SKM-1 treated with dmso at 0.1 percent for 144 hours (cell line): ENCODE data around the gene SH3PXD2B.
"Not testable (repeated sequence)": the region's sequence is repeated elsewhere in the genome, so short reads cannot be mapped to it uniquely, and the experiment has no call there.

Experiments
- DNase-seq: peaks from one replicate; lab custom pipeline; 2025; ENCODE audit not compliant: unreplicated experiment; lab: John Stamatoyannopoulos, UW

The SH3PXD2B gene

DNA sequence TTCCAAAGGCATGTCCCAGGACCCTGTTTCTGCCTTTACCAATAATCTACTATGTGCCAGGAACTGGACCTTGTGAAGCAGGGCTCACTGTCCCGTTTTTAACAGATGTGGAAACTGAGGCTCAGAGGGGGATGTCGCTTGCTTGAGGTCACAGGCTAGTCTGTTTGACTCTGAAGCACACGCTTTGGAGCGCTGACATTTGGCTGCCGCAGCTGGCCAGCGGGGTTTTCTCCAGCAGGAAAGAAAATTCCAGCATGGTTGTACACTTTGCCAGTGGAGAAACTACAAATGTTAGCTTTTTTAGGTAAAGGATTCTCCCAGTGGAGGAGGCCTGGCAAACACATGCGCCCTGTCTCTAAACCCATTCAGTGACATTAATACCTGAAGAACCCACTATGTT lies 50.5 kb downstream of the SH3PXD2B start:
- DNase-seq: no peak

DNA sequence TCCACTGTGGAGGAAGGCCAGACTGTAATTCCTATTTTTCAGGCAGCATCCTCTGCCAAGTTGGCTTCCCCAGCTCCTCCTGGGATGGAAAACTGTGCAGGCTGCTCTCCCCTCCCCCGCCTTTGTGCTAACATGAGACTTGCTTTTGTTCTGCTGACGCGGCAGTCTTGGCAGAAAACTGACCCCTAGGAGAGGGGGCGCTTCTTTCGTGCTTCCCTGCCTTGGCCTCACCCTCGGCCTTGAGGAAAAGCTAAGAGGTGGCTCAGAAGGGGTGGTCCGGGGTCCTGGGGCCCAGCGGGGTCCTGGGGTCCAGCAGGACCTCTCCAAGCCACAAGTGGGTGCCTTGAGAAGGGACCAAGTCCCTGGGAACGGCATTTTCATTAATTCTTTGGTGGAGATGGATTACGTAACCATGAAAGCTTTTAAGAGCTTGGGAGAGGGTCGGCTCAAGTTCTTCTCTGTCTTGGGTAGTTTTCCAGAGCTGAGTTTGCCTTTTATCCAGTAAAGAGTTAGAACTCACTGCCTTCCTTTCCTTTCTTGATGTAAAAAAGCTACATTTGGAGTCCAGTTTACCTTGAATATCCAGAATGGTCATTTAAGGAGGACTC lies 51.0 kb downstream of the SH3PXD2B start:
- DNase-seq: no peak

DNA sequence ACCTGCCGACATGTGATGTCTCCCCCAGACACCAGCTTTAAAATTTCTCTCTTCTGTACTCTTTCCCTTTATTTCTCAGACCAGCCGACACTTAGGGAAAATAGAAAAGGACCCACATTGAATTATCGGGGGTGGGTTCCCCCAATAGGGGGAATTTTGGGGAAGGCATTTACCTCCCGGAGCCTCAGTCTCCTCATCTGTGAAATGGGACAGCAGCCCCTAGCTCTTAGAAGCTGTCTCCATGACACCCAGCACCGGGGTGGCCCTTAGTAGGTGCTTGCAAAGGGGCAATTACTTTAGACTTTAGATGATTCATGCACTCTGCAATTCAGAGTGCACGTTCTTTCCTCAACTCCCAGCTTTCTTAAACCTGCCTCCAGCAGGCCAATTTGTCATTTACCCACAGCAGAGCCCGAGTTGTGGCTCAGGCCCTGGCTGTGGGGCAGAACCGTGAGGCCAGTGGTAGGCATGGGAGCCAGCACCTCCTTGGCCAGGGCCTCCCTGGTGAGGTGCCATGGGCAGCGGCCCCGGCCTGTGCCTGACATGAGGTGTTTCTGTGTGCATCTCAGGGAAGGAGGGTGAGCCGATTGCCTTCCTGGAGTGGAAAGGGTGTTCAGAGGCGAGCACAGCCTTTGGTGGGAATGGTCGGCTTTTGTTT lies 51.7 kb downstream of the SH3PXD2B start:
- DNase-seq: no peak

DNA sequence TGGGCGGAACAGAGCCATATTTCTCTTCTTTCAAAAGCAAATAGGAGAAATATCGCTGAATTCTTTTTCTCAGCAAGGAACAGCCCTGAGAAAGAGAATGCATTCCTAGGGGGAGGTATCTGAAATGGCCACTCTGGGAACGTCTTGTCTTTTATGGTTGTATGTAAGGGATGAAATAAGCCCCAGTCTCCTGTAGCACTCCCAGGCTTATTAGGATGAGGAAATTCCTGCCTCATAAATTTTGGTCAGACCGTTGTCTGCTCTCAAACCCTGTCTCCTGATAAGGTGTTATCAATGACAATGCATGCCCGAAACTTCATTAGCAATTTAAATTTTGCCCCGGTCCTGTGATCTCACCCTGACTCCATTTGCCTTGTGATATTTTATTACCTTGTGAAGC lies 52.3 kb downstream of the SH3PXD2B start:
- not testable (repeated sequence) for DNase-seq

DNA sequence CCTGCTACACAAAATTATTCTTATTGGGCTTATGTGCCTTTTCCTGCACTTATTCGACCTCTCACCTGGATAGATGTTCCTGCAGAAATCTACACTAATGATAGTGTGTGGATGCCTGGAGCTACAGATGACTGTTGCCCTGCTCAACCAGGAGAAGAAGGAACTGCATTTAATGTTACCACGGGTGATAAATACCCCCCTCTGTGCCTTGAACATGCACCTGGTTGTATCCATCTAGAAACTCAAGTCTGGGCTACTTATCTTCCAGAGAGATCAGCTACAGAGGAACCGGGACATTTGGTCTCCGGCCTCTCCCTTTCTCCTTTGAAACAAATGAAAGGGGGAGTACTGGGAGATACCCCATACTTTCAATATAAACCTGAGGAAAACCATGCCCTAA lies 54.5 kb downstream of the SH3PXD2B start:
- no peak for DNase-seq

DNA sequence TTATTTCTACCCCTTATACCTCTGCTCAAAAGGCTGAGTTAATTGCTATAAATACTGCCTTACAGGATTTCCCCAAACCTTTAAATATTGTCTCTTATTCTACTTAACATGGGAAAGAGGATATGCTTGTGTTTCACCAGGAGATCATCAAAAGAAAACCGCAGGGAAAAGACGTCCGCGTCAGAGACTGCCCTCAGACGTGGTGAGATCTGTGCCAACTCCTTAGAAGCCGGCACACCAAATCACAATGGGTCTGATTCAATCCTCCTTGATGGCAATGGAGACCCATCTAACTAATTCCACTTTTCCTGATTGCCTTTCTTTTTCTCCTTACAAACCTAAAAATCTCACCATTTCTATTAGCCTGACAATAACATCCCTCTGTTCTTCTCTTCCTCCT lies 55.0 kb downstream of the SH3PXD2B start:
- no peak for DNase-seq

DNA sequence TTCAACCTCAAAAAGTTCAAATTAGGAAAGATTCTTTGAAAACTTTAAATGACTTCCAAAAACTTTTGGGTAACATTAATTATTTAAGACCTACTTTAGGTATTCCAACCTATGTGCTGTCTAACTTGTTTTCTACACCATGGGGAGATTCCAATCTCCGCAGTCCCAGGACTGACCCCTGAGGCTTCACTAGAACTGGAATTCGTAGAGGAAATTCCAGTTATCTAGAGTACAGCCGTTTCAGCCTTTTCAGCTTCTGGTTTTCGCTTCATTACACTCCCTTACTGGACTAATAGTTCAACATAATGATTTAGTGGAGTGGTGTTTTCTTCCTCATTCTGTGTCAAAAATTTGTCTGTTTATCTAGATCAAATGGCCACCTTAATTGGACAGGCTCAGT lies 55.7 kb downstream of the SH3PXD2B start:
- DNase-seq: not testable (repeated sequence)

DNA sequence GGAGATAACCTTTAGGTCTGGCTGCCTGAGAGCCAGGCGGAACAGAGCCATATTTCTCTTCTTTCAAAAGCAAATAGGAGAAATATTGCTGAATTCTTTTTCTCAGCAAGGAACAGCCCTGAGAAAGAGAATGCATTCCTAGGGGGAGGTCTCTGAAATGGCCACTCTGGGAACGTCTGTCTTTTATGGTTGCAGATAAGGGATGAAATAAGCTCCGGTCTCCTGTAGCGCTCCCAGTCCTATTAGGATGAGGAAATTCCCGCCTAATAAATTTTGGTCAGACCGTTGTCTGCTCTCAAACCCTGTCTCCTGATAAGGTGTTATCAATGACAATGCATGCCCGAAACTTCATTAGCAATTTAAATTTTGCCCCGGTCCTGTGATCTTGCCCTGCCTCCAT lies 57.3 kb downstream of the SH3PXD2B start:
- DNase-seq: not testable (repeated sequence)

DNA sequence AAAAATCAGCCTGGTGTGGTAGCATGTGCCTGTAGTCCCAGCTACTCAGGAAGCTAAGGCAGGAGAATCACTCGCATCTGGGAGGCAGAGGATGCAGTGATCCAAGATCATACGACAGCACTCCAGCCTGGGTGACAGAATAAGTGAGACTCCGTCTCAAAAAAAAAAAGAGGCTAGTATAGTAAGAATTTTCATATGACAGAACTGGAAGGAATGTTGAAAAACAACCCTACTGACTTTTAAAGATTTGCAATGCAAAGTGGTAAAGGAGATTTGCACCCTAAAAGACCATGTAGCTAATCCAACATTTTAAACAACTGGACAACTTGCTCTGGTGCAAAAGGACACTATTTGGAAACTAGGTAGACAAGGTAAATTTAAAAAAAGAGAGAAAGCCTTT lies 58.1 kb downstream of the SH3PXD2B start:
- no peak for DNase-seq

DNA sequence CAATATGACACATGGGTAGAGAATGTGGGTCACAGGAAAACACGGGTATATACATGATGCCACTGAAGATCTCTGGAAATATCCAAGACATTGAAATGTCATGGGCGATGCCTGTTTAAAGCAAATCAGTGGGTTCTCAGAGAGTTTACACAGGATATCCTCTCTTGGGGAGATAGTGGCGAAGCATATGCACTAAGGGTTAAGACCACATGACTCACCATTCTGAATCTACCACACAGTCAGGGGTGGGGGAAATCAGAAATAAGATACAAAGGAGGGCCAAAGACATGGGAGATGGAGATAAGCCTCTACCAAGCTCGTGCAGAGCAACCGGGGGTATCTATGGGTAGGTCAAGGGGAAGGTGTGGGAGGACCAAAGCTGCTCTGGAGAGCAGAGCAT lies 58.8 kb downstream of the SH3PXD2B start:
- no peak for DNase-seq

DNA sequence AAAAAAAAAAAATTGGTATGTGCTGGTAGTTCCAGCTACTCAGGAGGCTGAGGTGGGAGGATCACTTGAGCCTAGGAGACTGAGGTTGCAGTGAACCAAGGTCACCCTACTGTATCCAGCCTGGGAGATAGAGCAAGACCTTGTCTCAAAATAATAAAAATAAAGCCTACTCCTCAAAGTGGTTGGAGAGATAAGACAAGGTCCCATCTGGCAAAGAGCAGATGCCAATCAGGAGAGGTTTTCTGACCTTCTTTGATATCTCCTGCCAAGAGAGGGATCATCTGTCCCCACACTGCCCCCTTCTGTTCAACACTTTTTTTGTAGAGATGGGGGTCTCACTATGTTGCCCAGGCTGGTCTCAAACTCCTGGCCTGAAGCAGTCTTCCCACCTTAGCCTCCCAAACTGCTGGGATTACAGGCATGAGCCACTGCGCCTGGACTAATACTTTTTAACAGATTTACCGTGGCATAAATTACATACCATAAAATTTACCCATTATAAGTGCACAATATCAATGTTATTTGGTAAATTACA lies 64.7 kb downstream of the SH3PXD2B start:
- DNase-seq: no peak

DNA sequence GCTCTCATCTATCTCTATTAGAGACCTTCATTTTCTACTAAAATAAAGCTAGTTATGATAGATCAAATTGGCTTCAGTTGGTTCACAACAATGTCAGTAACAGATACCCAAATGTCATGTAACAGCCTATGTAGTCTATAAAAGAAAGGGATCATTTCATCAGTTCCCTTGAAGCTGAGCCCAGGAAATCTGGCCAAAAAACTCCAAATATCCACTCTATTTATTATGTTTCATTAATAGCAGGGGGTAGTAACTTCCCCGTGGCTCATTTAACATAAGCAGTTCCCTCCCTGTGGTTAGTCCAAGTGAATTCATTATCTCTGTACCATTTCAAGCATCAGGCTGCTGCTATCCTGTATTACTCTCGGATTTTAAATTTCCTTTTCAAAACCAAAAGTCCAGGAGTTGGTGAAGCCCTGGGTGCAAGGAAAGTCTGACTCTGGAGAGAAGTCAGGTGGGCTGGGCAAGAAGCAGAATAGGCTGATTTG lies 66.0 kb downstream of the SH3PXD2B start:
- DNase-seq: no peak

DNA sequence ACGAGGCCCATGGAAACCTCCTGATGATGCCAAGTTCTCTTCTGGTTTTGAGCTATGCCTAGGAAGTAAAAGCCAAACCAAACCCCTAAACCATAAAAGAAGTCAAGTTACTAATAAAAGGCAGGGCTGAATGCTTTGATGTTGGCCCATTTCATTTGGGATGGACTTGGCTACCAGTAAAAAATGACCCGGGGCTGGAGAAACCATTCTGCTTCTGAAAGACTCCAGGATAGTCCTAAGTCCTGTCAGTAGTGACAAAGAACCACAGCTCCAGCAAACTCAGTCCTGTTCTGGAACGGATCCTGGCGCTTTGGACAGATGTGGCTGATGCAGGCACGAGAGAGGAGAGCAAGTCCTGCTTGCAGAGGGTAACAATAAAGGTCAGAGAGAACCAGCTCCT lies 68.6 kb downstream of the SH3PXD2B start:
- no peak for DNase-seq

DNA sequence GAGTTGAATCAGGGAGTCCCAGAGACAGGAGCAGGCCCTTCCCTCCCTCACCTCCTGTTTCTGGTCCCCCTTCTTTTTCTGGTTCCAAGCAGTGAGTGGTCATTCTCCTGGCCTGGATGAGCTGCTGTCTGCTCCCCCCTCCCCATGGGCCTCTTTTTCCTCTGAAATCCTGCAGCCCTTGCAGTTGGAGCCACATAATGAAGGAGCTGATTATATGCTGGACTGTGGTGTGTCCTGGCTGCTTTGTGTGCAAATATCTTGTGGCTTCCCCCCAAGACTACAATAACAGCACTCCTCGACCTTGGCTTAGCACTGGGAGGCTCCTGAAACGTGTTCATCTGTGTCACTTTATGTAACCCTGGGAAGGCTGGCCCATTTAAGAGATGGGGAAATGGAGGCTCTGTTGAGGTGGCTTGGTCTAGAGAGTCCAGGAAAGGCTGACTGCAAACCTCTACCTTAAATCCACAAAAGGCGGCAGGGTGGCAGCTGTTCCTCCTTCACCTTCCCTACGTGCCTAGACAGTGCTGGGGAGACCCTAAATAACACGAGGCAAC lies 69.2 kb downstream of the SH3PXD2B start:
- DNase-seq: no peak

DNA sequence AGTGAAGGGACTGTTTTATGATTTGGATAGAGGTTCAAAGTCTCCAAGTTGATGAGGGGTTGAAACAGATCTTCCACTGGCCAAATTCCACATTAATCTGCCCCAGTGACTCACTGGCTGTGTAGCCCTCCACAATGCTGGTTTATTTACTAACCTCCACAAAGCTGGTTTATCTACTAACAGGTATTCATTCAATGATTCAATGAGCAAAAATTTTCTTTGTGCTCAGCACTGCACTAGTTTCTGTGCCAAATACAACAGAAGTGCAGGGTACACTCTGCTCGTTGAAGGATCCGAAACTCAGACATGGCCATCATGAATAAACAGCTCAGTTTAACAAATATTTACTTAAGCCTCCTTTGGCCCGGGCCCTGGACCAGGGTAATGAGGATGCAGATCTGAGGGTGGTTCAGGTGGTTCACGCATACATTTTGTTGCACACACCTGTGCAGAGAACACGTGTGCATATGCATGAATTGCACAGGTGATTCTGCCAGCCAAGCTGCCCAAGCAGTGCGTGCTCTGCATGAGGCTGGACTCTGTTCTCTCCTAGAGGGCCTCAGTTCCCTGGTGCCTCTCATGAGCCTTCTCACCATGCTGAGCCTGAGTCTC lies 71.0 kb downstream of the SH3PXD2B start:
- no peak for DNase-seq

DNA sequence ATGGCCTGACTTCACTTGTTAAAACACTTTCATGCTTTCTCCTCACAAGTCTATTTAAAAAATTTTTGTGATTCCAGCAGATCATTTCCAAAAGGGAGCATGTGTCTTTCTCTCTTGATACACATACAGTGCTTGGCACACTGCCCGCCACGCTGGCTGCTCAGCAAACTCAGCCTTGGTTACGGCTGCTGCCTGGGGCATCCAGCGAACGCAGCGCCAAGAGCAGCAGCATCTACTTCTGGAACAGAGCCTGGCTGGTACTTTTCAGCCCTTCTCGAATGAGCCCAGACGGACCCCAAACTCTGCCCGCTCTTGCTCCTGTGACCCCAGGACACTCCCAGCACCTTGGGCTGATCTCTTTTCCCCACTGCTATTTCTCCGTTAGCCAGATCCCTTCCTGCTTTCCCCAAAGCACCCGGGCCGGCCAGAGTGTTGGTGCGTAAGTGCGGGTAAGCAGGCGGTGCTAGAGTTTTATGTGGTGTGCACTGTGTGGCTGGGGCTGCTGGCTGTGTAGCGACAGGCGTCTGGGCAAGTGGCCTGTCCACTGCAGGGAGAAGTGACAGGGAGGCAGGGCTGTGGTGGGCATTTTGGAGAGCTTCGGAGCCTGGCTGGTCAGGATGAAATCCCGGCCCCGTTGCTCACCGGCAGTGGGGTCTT lies 73.2 kb downstream of the SH3PXD2B start:
- no peak for DNase-seq

DNA sequence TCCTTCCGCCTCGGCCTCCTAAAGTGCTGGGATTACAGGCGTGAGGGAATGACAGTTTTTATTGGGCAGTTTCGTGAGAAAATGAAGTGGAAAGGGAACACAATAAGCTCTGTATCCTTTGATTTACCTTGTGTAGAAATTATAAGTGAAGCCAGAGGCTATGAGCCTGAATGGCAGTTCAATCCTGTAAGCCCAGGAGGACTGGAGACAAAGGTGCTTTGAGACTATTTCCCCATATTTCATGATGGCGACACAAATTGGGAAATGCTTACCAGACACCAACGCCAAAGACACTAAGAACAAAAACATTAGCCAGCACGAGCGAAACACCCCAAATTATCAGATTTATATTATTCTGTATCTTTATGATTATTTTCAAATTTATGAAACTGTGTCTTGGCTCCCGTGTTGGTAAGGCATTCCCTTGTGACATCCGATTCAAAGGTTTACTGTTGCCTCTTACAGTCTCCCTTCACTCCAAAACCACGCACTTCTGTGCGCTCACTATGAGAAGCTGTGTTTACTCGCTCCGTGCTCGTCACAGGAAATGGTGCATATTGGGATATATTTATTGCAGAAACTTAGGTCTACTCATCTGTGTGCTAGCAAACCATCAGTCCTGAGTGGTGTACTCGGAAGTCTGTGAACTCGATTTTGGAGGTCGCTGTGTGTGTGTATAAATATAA lies 73.9 kb downstream of the SH3PXD2B start:
- no peak for DNase-seq

DNA sequence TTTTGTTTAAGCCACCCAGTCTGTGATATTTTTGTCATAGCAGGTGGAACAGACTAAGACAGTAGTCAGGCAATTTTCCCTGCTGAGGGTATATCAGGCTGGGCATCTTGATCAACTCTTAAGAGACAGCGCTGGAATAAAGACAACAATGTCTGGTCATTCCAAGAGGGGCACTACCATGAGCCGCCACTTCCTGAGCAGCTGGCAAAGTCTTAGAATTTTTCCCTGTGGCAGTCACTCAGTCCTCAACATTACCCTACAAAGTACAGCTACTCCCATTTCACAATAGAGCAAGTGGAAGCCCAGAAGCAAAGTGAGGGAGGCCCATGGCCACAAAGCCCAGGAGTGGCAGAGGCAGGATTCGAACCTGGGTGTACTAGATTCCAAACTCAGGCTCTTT lies 74.8 kb downstream of the SH3PXD2B start:
- DNase-seq: no peak

DNA sequence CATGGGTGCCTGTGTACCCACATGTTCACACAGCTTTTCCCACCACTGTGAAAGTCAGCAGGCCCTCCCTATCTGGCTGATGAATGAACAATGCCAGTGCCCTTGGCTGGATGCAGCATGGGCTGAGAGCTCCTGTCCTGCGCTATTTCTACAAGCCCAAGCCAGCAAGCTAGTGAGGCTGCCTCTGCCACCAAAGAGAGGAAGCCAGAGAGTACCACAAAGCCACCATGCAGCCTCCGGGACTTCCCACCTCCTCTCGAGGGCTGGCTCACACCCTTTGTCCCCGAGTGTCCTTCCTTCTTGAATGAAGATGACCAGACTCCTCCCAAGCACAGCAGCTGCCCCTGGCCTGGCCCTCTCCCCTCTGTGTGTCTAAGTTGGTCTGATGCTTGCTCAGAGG lies 76.5 kb downstream of the SH3PXD2B start:
- DNase-seq: no peak

DNA sequence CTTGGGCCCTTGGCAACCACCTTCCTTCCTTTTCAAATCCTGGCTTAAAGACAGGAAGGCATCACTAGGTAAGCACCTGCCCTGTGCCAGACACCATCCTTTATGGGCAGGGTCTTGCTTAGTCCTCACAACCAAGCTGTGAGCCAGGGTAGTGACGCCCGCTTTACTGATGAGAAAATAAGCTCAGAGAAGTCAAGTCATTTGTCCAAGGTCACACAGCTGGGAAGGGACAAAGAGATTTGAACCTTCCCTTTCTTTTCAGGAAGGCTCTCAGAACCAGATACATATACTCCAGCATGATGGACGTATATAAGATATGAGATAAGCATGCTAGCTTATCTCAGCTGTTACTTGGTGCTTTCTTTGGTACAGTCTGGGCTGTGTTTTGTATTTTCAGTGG lies 76.9 kb downstream of the SH3PXD2B start:
- DNase-seq: no peak

DNA sequence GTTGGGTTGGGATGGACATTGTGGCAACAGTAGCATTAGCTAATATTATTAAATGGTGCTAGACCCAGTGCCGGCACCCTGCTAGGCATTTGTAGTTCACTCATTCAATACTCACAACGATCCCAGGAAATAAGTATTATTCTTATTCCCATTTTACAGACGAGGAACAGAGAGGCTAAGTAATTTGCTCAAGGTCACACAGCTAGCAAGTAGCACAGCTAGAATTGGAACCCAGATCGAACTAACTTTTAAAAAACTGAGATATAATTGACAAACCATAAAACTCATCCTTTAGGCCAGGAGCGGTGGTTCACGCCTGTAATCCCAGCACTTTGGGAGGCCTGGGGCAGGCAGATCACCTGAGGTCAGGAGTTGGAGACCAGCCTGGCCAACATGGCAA lies 79.5 kb downstream of the SH3PXD2B start:
- DNase-seq: no peak
